ENCODE results near the gene BCR.

DNA sequence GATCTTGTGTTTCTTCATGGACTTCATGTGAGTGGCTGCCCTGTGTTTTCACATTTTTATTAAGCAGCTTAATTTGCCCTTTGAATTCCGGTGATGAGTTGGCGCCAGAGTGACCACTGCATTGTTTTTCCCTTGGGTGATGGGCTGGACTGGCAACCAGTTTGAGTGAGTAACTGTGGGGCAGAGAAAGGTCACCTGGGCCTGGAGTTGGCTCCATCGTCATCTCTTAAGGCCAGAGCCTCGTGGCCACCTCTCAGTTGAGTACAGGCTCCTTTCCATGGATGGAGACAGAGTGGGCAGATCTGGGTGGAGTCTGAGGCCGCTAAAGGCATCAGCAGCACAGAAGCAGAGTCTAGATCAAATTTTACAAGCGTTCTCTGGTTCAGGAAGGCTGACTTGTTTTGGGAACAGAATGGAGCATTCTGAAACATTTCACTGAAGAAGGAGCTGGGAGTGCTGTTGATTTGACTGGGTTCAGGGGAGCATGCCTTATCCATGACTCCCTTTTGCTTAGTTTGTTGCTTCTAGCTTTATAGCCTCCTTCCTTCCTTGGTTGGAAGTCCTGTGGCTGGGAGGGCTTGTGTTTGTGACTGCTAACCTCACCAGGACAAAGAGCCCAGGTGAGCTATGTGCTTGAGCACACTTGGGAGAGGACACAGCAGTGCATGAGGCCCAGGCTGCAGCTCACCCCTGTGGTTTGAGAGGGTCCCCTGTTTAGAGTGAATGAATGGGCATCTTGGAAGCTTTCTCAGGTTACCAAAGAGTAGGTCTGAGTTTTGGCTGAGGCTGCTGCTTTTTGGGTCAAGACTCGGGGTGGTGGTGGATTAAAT lies 7.8 kb downstream of the BCR start:
- TF ChIP-seq, protein P1, sequence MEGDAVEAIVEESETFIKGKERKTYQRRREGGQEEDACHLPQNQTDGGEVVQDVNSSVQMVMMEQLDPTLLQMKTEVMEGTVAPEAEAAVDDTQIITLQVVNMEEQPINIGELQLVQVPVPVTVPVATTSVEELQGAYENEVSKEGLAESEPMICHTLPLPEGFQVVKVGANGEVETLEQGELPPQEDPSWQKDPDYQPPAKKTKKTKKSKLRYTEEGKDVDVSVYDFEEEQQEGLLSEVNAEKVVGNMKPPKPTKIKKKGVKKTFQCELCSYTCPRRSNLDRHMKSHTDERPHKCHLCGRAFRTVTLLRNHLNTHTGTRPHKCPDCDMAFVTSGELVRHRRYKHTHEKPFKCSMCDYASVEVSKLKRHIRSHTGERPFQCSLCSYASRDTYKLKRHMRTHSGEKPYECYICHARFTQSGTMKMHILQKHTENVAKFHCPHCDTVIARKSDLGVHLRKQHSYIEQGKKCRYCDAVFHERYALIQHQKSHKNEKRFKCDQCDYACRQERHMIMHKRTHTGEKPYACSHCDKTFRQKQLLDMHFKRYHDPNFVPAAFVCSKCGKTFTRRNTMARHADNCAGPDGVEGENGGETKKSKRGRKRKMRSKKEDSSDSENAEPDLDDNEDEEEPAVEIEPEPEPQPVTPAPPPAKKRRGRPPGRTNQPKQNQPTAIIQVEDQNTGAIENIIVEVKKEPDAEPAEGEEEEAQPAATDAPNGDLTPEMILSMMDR (IDR thresholded peaks at IDR 0.05): no peak
- TF ChIP-seq POLR2A (IDR thresholded peaks at IDR 0.05) (no peak), POLR2AphosphoS5 (IDR thresholded peaks at IDR 0.05) (no peak)
